KMS-11 (cell line): Measurements from ENCODE around the gene FADS6.
"Not testable (repeated sequence)": the region's sequence is repeated elsewhere in the genome, so short reads cannot be mapped to it uniquely, and the experiment has no call there.

Experiments
- H2AFZ ChIP-seq: fragments of 200-600 bp; sonication (generic); 2 replicates; pipeline ENCODE4 v1.6.1; 2016; ENCODE audit warnings: antibody characterized with exemption, mixed run types, low read depth
- H3K27ac ChIP-seq: fragments of 200-600 bp; sonication (generic); 2 replicates; pipeline ENCODE4 v1.6.1; 2016; ENCODE audit warnings: mild to moderate bottlenecking, mixed run types
- H3K27me3 ChIP-seq: fragments of 200-600 bp; sonication (generic); 2 replicates; pipeline ENCODE4 v1.6.1; 2017; ENCODE audit warnings: mild to moderate bottlenecking, low read depth, mixed run types, moderate library complexity; ENCODE audit not compliant: insufficient read depth
- H3K36me3 ChIP-seq: fragments of 200-600 bp; sonication (generic); 2 replicates; pipeline ENCODE4 v1.6.1; 2017; ENCODE audit warnings: mild to moderate bottlenecking, mixed run types; ENCODE audit not compliant: insufficient read depth
- H3K4me1 ChIP-seq: fragments of 200-600 bp; sonication (generic); 2 replicates; pipeline ENCODE4 v1.6.1; 2016; ENCODE audit warnings: mild to moderate bottlenecking, low read depth, mixed run types; ENCODE audit not compliant: poor library complexity, severe bottlenecking
- H3K4me2 ChIP-seq: fragments of 200-600 bp; sonication (generic); 2 replicates; pipeline ENCODE4 v1.7.0; 2016; ENCODE audit warnings: mild to moderate bottlenecking, mixed run types
- H3K4me3 ChIP-seq: fragments of 200-600 bp; sonication (generic); IDR thresholded peaks from 2 replicates; pipeline ENCODE4 v1.6.1; 2017; ENCODE audit warnings: low read depth, low read length, mixed read lengths; ENCODE audit not compliant: insufficient read depth
- H3K79me2 ChIP-seq: fragments of 200-600 bp; sonication (generic); 2 replicates; pipeline ENCODE4 v1.6.1; 2016; ENCODE audit warnings: low read depth, mixed run types; ENCODE audit not compliant: insufficient read depth
- H3K9ac ChIP-seq: fragments of 200-600 bp; sonication (generic); 2 replicates; pipeline ENCODE4 v1.6.1; 2016; ENCODE audit warnings: mild to moderate bottlenecking, mixed run types
- H4K20me1 ChIP-seq: fragments of 200-600 bp; sonication (generic); 2 replicates; pipeline ENCODE4 v1.6.1; 2016; ENCODE audit warnings: mild to moderate bottlenecking, mixed run types; ENCODE audit not compliant: insufficient read depth
- CTCF ChIP-seq: fragments of 200-600 bp; sonication (generic); conservative IDR thresholded peaks from 2 replicates; pipeline ENCODE4 v1.6.1; 2017; ENCODE audit warnings: low read depth, mild to moderate bottlenecking, antibody characterized with exemption, low read length, moderate library complexity, mixed read lengths

The FADS6 gene

GRCh38 chr17:74870512-74870911 lies 22.9 kb downstream of the FADS6 start:
- TF ChIP-seq CTCF, result no peak
- no peak overlapping the region for H3K27ac ChIP-seq
- no peaks in the 10 kb centered on the region for H4K20me1 ChIP-seq
- no peaks in the 10 kb centered on the region for H3K79me2 ChIP-seq
- H3K4me3 ChIP-seq, result no peak overlapping the region
- no peak overlapping the region for H2AFZ ChIP-seq
- no peak overlapping the region for H3K9ac ChIP-seq
- H3K4me1 ChIP-seq, result peaks cover 19% of the 10 kb centered on the region
- H3K27me3 ChIP-seq, result no peaks in the 10 kb centered on the region
- no peaks in the 10 kb centered on the region for H3K36me3 ChIP-seq
- H3K4me2 ChIP-seq, result no peak overlapping the region; the same call in 1 of the 2 replicates

- not testable (repeated sequence) for H3K79me2 ChIP-seq, H3K27ac ChIP-seq, H3K4me3 ChIP-seq, H4K20me1 ChIP-seq, H3K9ac ChIP-seq, H3K4me2 ChIP-seq, H2AFZ ChIP-seq, H3K27me3 ChIP-seq, H3K36me3 ChIP-seq
- H3K4me1 ChIP-seq, result peaks cover 19% of the 10 kb centered on the region
These were observed 23.4 kb downstream of the FADS6 start for GRCh38 chr17:74870028-74870427.

- Histone ChIP-seq H3K27ac (no peak overlapping the region), H3K4me2 (no peak overlapping the region), H3K4me3 (no peak overlapping the region), H3K79me2 (no peaks in the 10 kb centered on the region), H3K9ac (no peak overlapping the region), H2AFZ (no peak overlapping the region), H4K20me1 (no peaks in the 10 kb centered on the region), H3K27me3 (no peaks in the 10 kb centered on the region), H3K36me3 (no peaks in the 10 kb centered on the region), H3K4me1 (peaks cover 12% of the 10 kb centered on the region)
- TF ChIP-seq CTCF, result no peak
These were observed 24.6 kb downstream of the FADS6 start for GRCh38 chr17:74868908-74869255.

GRCh38 chr17:74868251-74868907 lies 25.1 kb downstream of the FADS6 start:
- H3K4me2 ChIP-seq, result no peak overlapping the region
- no peaks in the 10 kb centered on the region; the same call in 1 of the 2 replicates for H3K27me3 ChIP-seq
- no peaks in the 10 kb centered on the region for H4K20me1 ChIP-seq
- H3K36me3 ChIP-seq, result no peaks in the 10 kb centered on the region
- H3K4me3 ChIP-seq, result no peak overlapping the region
- no peaks in the 10 kb centered on the region for H3K79me2 ChIP-seq
- H3K4me1 ChIP-seq, result peaks cover 10% of the 10 kb centered on the region
- TF ChIP-seq CTCF, result no peak
- no peak overlapping the region for H2AFZ ChIP-seq
- no peak overlapping the region for H3K27ac ChIP-seq
- H3K9ac ChIP-seq, result no peak overlapping the region

- no peaks in the 10 kb centered on the region for H3K79me2 ChIP-seq
- no peak overlapping the region for H2AFZ ChIP-seq
- H3K36me3 ChIP-seq, result no peaks in the 10 kb centered on the region
- H3K27me3 ChIP-seq, result peaks cover 9% of the 10 kb centered on the region
- TF ChIP-seq CTCF, result no peak
- H3K4me3 ChIP-seq, result no peak overlapping the region
- no peak overlapping the region for H3K27ac ChIP-seq
- H3K4me2 ChIP-seq, result no peak overlapping the region
- peaks cover 8% of the 10 kb centered on the region for H3K4me1 ChIP-seq
- no peak overlapping the region for H3K9ac ChIP-seq
- H4K20me1 ChIP-seq, result no peaks in the 10 kb centered on the region
These were observed 27.1 kb downstream of the FADS6 start for GRCh38 chr17:74866198-74866835.
